Lung (tissue), 12 donors: ENCODE measurements around the gene THAP8. TPM values are rescaled to one million over a fixed set of nuclear protein-coding genes. Genes with fewer than 3 reads are reported as not detected.

Experiments
- ATAC-seq: fragments of 200-7000 bp; cut with Tn5 transposase; one replicate; pipeline ENCODE4 v1.9.1; 2020; ENCODE audit warnings: moderate number of reproducible peaks; ENCODE audit not compliant: insufficient read depth, low FRiP score
- DNase-seq, 3 donors: peaks; one replicate each; pipeline ENCODE4 v3.0.0-alpha.2; 2013 to 2017
- H3K27ac ChIP-seq, 2 donors: one replicate each; pipeline ENCODE4 v1.5.1; 2013; ENCODE audit warnings: mild to moderate bottlenecking in 2 of 2, moderate library complexity in 2 of 2, control low read depth in 1 of 2, inconsistent platforms in 1 of 2, low read depth in 1 of 2, low read length in 1 of 2
- H3K27me3 ChIP-seq, 3 donors: one replicate each; pipeline ENCODE4 v1.5.1; 2013; ENCODE audit warnings: low read length in 2 of 3; ENCODE audit not compliant: control insufficient read depth in 3 of 3, insufficient read depth in 3 of 3
- H3K36me3 ChIP-seq, 4 donors: one replicate each; pipeline ENCODE4 v1.5.1; 2013; ENCODE audit warnings: low read length in 4 of 4, mild to moderate bottlenecking in 1 of 4, moderate library complexity in 1 of 4; ENCODE audit not compliant: control insufficient read depth in 4 of 4, insufficient read depth in 4 of 4
- H3K4me1 ChIP-seq, 5 donors: one replicate each; pipeline ENCODE4 v1.5.1; 2013; ENCODE audit warnings: low read length in 5 of 5, mild to moderate bottlenecking in 2 of 5, moderate library complexity in 1 of 5; ENCODE audit not compliant: control insufficient read depth in 5 of 5, insufficient read depth in 5 of 5
- H3K4me3 ChIP-seq: one replicate; pipeline ENCODE4 v1.5.1; 2013; ENCODE audit warnings: mild to moderate bottlenecking, control low read depth, moderate library complexity
- H3K9ac ChIP-seq, 2 donors: one replicate each; pipeline ENCODE4 v1.5.1; 2013; ENCODE audit warnings: low read length in 2 of 2, control low read depth in 1 of 2; ENCODE audit not compliant: insufficient read depth in 1 of 2
- H3K9me3 ChIP-seq, 4 donors: one replicate each; pipeline ENCODE4 v1.5.1; 2013; ENCODE audit warnings: low read length in 3 of 4, mild to moderate bottlenecking in 1 of 4, moderate library complexity in 1 of 4; ENCODE audit not compliant: control insufficient read depth in 4 of 4, insufficient read depth in 3 of 4
- WGBS, 2 donors: extraction: QIAGEN DNeasy Blood & Tissue Kit; methylation state at CpG; one replicate each; pipeline ENCODE4 v1.1.7; 2013; 5-methylcytosine and 5-hydroxymethylcytosine counted together
- polyA plus RNA-seq, 2 donors: library from polyadenylated mRNA; stranded (reverse); fragments of 200-250 nt; gene quantifications; one replicate each; pipeline ENCODE4 v1.2.1, GENCODE V29; 2013
- total RNA-seq, 2 donors: library from RNA; depleted of rRNA in 1 of 2; stranded (reverse); fragments of >200 nt in 1 of 2; gene quantifications; one replicate each; pipeline ENCODE4 v1.2.1, GENCODE V29; 2014 to 2021
- TF ChIP-seq, protein P1 (sequence below): IDR thresholded peaks from 2 replicates; pipeline ENCODE4 v1.5.1; 2012; ENCODE audit warnings: mild to moderate bottlenecking; ENCODE audit errors: control extremely low read depth, extremely low read depth
- donor health status: control.
- donor health status: control.
- donor health status: Bipolar disorder and iron deficiency.
- donor health status: healthy.
- donor health status: DM: yes; HTN: yes; CAD: no.

Gene THAP8
- total and polyA plus RNA-seq, 4 donors, result 4.1 to 6.4 (median 5.5) TPM

DNA sequence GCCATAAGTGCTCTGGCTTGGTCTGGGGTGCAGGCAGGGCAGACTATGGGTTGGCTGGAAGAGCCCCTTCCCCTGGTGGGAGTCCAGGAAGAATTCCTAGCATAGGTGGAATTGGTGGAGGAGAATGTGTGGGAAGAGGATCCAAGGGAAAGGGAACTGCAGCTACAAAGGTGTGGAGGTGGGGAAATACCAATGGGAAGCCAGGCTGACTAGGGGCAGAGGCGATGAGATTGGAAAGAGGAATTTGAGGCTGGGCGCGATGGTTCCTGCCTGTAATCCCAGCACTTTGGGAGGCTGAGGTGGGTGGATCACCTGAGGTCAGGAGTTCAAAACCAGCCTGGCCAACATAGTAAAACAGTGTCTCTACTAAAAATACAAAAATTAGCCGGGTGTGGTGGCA is 63.9 kb downstream of the THAP8 start:
- TF ChIP-seq, protein P1, sequence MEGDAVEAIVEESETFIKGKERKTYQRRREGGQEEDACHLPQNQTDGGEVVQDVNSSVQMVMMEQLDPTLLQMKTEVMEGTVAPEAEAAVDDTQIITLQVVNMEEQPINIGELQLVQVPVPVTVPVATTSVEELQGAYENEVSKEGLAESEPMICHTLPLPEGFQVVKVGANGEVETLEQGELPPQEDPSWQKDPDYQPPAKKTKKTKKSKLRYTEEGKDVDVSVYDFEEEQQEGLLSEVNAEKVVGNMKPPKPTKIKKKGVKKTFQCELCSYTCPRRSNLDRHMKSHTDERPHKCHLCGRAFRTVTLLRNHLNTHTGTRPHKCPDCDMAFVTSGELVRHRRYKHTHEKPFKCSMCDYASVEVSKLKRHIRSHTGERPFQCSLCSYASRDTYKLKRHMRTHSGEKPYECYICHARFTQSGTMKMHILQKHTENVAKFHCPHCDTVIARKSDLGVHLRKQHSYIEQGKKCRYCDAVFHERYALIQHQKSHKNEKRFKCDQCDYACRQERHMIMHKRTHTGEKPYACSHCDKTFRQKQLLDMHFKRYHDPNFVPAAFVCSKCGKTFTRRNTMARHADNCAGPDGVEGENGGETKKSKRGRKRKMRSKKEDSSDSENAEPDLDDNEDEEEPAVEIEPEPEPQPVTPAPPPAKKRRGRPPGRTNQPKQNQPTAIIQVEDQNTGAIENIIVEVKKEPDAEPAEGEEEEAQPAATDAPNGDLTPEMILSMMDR, result no peak
- no peaks in the 10 kb centered on the region for H3K36me3 ChIP-seq
- no peak overlapping the region for H3K4me3 ChIP-seq
- no peak overlapping the region for H3K9ac ChIP-seq
- WGBS, 2 donors, result 88 to 95% methylated on average over 4 of the region's 4 CpGs
- H3K27ac ChIP-seq, result no peak overlapping the region
- H3K4me1 ChIP-seq, result peaks cover 0 to 6% (median 0%) of the 10 kb centered on the region in 5 donors
- no peak for ATAC-seq
- peaks cover 0 to 5% (median 0%) of the 10 kb centered on the region in 4 donors for H3K9me3 ChIP-seq
- no peak for DNase-seq
- peaks cover 7 to 32% (median 12%) of the 10 kb centered on the region in 3 donors for H3K27me3 ChIP-seq

DNA sequence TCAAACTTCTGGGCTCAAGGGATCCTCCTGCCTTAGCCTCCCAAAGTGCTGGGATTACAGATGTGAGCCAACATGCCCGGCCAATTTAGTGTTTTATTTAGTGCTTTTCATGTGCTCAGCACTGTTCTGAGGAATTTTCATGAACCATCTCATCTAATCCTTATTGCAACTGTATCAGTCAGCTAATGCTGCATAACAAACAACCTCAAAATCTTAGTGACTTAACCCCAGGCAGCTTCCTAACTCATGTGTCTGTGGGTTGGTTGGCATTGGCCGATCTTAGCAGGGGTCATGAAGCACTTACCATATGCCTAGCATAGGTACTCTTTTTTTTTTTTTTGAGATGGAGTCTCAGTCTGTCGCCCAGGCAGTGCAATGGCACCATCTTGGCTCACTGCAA is 65.3 kb downstream of the THAP8 start:
- peaks cover 7 to 35% (median 13%) of the 10 kb centered on the region in 3 donors for H3K27me3 ChIP-seq
- TF ChIP-seq, protein P1, result no peak
- no peak for ATAC-seq
- no peak for DNase-seq
- no peaks in the 10 kb centered on the region for H3K4me1 ChIP-seq
- peaks cover 0 to 5% (median 0%) of the 10 kb centered on the region in 4 donors for H3K9me3 ChIP-seq
- H3K27ac ChIP-seq, result no peak overlapping the region
- 92 to 97% methylated on average over 3 of the region's 3 CpGs for WGBS, 2 donors
- H3K4me3 ChIP-seq, result no peak overlapping the region
- H3K9ac ChIP-seq, result no peak overlapping the region
- H3K36me3 ChIP-seq, result no peaks in the 10 kb centered on the region

DNA sequence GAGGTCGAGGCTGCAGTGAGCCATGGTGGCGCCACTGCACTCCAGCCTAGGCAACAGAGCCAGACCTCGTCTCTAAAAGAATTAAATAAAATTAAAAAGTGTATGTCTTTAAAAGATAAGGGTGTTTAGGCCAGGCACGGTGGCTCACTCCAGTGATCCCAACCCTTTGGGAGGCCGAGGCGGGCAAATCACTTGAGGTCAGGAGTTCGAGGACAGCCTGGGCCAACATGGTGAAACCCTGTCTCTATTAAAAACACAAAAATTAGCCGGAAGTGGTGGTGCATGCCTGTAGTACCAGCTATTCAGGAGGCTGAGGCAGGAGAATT is 66.6 kb downstream of the THAP8 start:
- no peak overlapping the region for H3K27ac ChIP-seq
- no peak for DNase-seq
- H3K9ac ChIP-seq, result no peak overlapping the region
- H3K36me3 ChIP-seq, result no peaks in the 10 kb centered on the region
- H3K9me3 ChIP-seq, result peaks cover 0 to 5% (median 0%) of the 10 kb centered on the region in 4 donors
- TF ChIP-seq, protein P1, result no peak
- no peaks in the 10 kb centered on the region for H3K4me1 ChIP-seq
- no peak overlapping the region for H3K4me3 ChIP-seq
- no peak for ATAC-seq
- peaks cover 7 to 35% (median 13%) of the 10 kb centered on the region in 3 donors for H3K27me3 ChIP-seq
- 26 to 33% methylated on average over 8 of the region's 8 CpGs for WGBS, 2 donors
